GM19099 (cell line): Measurements from ENCODE around the gene CNR2.

ENCODE experiments used
- POLR2A ChIP-seq: IDR thresholded peaks from 3 replicates; pipeline ENCODE4 v1.6.1; 2011; ENCODE audit warnings: low read depth; ENCODE audit not compliant: insufficient read length; ENCODE audit errors: extremely low read depth

Gene CNR2

DNA sequence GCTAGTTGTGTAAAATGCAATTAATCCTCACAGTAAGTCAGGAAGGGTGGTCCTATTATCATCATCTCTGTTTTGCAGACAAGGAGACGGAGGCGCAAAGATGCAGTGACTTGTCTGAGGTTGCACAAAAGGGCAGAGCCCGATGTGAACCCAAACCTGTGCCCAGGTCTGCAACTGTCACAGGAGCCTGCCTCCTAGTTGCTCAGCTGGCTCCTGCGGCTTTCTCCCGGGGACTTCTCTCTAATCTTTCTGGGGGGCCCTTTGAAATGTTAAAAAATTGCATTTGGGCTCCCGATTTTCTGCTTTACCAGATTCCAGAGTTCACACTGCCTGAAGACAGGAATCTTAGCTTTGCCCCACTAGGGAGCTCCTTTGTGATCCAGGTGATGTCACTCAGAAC lies 9.4 kb downstream of the CNR2 start:
- TF ChIP-seq POLR2A = no peak

DNA sequence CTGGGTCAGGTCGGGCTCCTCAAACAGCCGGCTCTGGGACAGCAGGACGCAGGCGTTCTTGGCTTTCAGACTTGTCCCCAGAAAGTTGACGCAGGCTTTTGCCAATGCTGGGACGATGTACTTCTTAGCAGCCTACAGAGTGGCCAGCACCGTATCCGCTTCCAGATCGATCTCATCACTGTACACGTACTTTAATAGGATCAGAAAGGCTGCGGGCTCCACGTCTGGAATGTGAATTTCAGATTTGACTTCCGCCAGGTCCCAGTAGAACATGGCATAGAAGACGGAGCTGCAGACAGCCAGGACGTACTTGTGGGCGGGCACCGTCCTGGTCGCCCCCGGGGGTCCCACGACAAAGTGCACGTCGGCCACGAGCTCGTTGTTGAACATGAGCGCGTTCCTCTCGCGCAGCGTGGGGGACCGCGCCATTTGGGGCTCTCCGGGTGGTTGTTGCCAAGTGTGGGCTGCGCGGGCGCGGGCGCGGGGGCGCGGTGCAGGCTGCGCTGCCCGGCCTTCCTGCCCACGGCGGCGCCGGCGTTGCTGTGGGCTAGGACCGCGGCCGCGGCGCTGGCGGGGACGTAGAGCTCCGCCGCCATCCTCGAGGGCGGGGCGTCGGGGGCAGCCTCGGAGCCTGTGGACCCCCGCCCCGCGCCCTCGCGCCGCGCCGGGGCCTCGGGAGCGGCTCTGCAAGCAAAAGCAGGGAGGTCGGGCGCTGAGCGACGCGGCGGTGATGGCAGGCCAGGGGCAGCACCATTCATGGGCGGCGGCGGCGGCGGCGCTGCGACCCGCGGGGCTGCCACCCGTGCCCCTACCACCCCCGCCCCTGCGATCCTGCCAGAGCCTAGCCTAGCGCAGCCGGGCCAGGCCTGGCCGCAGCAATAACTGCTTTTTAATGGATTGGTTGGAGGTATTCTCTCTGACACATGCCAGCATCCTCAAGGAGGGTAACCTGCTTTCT lies 10.6 kb downstream of the CNR2 start:
- no peak for TF ChIP-seq POLR2A

DNA sequence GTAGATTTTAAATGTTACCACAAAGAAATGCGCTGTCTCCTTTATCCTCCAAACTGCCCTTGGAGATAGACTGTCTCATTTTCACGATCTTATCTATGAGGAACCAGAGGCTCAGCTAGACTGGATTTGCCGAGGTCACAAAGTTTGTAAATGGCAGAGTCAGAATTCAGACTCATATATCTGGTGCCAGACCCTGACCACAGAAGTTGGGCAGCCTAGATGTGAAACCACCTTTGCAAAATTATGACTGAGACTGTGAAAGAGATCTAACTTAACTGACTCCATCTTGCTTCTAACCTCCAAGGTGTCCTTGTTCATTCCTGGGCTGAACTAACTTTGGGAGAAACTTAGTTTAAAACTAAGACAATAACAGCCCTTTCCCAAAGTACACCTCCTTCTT lies 14.1 kb downstream of the CNR2 start:
- no peak for TF ChIP-seq POLR2A

DNA sequence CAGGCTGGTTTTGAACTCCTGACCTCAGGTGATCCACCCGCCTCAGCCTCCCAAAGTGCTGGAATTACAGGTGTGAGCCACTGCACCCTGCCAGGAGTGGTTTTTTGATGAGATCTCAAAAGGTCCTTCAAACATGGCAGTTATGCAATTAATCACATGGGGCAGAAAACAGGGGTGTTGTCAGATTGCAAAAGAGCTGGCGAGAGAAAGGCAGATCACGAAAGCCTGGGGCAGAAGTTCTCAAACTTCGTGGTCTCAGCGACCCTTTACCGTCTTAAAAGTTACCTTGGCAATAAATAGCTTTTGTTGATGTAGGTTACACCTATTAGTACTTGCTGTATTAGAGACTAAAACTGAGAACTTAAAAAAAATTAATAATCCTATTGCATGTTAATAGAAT lies 16.1 kb downstream of the CNR2 start:
- no peak for TF ChIP-seq POLR2A

DNA sequence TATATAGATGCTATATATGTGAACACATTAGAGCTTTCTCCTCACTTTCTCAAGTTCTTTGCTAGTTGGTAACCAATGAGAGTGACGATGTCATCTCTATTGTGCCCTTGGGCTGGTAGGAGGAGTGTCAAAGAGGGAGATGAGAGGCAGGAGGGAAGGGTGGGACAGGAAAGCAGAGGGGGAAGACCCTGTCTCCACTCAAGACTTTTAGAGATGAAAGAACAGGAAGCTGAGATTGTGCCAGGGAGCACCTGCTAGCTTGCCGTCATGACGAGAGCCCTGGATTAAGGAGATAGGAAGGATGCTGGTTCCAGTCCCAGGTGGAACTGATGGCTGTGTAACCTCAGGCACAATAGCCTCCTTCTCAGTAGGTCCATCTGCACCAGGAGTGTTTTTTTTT lies 16.7 kb downstream of the CNR2 start:
- TF ChIP-seq POLR2A = no peak

DNA sequence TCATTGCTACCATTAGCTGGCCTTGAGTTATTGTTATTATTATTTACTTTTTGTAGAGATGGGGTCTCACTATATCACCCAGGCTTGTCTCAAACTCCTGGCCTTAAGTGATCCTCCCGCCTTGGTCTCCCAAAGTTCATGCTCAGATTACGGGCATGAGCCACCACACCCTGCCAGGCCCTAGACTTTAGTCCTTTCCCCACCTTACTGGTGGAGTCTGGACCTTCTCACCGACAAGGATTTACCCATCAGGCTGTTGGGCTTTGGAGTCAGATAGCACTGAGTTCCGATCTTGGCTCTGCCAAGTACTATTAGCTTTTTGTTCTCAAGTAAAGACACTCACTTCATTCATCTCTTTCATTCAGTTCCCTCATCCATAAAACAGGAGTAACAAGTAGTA lies 17.2 kb downstream of the CNR2 start:
- no peak for TF ChIP-seq POLR2A

DNA sequence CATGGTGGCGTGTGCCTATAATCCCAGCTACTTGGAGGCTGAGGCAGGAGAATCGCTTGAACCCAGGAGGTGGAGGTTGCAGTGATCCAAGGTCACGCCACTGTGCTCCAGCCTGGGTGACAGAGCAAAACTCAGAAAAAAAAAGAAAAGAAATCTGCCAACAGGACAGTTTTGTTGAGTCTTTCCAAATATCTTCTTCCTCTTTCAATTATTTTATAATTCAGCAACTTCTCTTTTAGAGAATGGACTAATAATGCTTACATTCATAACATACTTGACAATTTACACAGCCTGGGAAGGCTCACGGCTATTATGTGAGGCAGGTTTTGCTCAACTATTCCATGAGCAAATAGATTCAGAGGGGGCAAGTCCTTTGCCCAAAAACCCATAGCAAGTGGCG lies 18.1 kb downstream of the CNR2 start:
- TF ChIP-seq POLR2A = no peak

DNA sequence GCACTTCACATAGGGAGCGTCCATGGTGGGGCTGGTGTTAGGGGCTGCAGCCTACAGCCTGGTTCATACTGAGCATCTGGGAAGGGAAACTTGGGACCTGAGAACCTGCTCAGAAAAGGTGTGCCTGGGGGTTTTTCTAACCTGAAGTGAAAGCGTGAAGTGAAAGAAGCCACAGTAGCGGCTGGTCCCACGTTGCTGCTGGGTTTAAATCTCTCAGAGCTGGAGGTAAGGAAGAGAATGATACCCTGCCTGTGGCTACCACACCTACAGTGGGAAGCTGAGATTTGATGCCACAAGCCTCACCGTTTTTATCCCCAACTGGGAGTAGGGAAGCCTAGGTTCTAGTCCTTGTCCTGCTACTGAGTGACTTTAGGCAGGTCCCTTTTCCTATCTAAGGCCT lies 24.1 kb downstream of the CNR2 start:
- TF ChIP-seq POLR2A = no peak

DNA sequence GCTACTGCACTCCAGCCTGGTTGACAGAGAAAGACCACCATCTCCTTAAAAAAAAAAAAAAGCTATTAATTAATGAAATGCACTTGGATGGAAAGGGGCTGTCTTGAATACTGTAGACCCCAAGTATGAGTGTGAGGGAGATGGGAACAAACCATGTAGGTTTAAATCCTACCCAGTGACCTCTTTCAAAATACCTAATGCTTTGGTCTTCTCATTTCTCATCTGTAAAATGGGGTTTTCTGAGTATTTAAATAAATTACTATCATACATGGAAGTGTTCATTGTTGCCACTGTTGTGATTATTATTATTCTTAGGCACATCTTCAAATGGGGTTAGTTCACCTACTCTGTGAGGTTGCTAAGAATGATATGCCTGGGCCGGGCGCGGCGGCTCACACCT lies 27.9 kb downstream of the CNR2 start:
- no peak for TF ChIP-seq POLR2A

DNA sequence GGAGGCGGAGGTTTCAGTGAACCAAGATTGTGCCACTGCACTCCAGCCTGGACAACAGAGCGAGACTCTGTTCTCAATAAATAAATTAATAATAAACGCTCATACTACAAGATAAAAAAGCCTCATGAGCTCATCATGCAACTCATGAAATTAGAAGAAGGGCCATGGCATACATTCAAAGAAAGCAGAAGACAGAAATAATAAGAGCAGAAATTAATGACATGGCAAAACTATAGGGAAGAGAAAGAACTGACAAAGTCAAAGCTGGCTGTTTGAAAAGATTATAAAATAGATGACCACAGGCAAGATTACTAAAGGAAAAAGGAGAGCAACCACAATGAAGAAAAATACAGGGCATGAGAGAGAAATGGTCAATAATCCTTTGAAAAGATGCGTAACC lies 30.4 kb downstream of the CNR2 start:
- TF ChIP-seq POLR2A = no peak

DNA sequence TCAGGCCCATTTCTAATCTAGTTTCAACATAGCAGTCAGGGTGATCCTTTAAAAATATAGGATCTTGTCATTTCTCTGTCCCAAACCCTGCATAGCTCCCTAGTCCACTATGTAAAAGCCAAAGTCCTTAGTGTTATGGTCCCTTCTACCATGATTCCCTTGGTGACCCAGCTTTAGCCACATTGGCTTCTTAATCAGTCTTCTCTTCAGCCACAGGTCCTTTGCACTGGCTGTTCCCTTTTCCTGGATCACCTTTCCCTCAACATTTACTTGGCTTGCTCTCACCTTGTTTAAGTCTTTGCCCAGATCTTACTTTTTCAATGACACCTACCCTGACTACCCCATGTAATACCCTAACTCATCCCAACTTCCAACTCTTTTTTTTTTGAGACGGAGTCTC lies 33.4 kb downstream of the CNR2 start:
- no peak for TF ChIP-seq POLR2A

DNA sequence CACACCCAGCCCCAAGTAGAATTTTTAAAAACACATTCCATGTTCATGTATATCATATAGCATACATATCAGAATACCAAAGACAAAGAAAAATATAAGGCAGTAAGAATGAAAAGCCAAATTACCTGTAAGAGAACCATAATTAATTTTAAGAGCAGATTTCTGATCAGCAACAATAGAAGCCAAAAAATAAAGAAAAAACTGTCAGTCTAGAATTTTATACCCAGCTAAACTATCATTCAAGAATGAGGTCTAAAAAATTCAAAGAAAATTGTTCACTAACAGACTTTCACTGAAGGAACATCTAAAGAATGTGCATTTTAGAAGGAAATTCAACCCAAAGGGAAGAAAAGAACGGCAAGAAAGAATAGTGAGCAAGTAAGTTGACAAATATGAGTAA lies 34.5 kb downstream of the CNR2 start:
- no peak for TF ChIP-seq POLR2A

DNA sequence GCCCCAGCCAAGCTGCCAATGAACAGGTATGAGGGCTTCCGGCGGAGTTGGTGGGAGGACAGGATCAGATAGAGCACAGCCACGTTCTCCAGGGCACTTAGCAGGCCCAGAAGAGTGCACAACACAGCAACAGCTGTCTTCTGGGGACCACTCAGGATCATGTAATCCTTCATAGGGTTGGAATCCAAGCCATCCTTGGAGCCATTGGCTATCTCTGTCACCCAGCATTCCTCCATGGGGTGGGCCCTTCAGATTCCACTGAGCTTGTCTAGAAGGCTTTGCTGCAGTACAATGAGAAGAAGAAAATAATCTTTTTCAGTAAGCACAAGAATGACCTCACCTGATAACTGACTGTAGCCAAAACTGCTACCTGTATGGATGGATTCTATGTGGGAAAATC lies 37.8 kb downstream of the CNR2 start:
- TF ChIP-seq POLR2A = no peak

DNA sequence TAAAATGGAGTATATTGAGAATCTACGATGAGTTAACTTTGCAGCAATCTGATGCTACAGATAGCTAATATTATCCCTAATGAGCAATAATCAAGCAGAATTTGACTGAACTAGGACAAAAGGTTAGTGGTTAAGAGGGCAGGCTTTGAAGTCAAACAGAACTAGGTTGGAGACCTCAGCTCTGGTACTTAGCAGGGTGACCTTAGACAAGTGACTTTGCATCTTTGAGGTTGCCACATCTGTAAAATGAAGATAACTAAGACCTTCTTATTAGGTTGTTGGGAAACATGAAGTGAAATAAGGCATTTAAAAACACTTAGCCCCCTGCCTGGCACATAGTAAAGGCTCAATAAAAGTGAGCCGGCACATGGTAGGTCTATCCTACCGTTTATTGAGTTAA lies 40.7 kb downstream of the CNR2 start:
- TF ChIP-seq POLR2A = no peak

DNA sequence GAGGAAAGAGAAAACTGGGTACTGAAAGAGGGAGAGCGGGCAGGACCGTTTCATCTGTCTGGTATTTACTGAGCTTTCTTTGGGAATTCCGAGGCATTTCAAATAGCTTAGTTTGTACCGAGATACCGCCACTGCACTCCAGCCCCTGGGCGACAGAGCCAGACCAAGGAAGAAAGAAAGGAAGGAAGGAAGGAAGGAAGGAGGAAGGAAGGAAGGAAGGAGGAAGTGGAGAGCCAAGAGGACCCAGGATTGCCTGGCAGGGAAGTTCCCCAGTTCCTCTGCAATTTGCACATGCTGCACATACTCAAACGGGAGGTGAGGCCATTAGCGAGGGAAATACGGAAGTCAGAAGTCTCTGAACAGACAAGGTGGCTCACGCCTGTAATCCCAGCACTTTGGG lies 44.1 kb downstream of the CNR2 start:
- TF ChIP-seq POLR2A = no peak

DNA sequence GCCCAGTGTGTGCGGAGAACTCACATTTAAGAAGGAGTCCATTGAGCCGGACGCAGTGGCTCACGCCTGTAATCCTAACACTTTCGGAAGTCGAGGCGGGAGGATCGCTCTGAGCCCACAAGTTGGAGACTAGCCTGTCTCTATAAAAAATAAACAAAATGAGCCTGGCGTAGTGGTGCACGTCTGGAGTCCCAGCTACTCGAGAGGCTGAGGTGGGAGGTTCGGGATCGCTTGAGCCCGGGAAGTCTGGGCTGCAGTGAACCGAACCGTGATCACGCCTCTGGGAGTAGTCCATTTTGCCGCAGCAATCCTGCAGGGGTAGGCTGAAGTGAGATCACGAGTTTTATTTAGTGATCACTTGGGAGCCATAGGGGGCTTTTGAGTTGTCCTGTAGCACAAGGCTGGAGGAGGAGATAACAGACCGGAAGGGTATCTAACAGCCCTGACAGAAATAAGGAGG lies 44.6 kb downstream of the CNR2 start:
- peak; percentile 41 for TF ChIP-seq POLR2A
